ENCODE data around the gene C5orf47. TPM values are rescaled to one million over a fixed set of nuclear protein-coding genes. Genes with fewer than 3 reads are reported as not detected.
A peak's percentile ranks its signal among the peaks of the same experiment; 100 is the strongest.

Gene C5orf47
- total RNA-seq, 1 experiment from 2014 or later = not detected

DNA sequence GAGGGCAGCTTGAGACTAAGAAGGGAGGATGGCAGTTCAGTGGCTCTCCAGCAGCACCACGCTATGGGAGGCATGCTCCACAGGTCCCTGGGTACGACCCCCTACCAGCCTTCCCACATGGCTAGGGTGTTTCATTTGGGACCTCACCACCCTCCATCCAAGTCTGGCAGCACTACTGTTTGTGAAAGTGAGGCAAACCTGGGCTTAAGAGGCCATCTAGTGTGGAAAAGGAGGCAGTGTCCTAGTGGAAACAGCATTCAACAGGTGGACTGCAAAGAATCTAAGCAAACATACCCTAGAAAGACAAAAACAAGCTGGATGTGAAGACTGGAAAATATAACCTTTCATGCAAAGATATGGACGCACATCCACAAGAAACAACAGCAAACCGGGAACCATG lies 4.8 kb upstream of the C5orf47 start:
- no peaks in the 10 kb centered on the region; the same call in 1 of the 2 replicates for H3K27me3 ChIP-seq (ENCODE audit: control insufficient read depth, insufficient read depth, low read length)
- peak; percentile 83; the same call in 1 of the 2 replicates for ATAC-seq
- no TSS peak for BruUV-seq (replicated peaks)

GRCh38 chr5:173989432-173990082 lies 587 bp downstream of the C5orf47 start:
- no peak overlapping the region for H3K27ac ChIP-seq (ENCODE audit: low read length)
- H3K9me3 ChIP-seq (ENCODE audit: control insufficient read depth, insufficient read depth, low read depth, low read length) = no peaks in the 10 kb centered on the region
- in situ Hi-C loops (cut with HindIII; ENCODE audit: low pct_unique_long_range_greater_than_20kb, low sequenced_read_pairs) (no loop called here), intact Hi-C loops (cut with micrococcal nuclease; ENCODE audit: unreplicated experiment) (no loop called here)
- no peaks in the 10 kb centered on the region for H3K36me3 ChIP-seq (ENCODE audit: control insufficient read depth, insufficient read depth, low read length)
- CTCF ChIA-PET = no interaction called here
- TF ChIP-seq POLR2AphosphoS5 (IDR thresholded peaks at IDR 0.05; ENCODE audit: low read depth, low read length) (no peak), SIN3A (IDR thresholded peaks at IDR 0.05; ENCODE audit: borderline replicate concordance, insufficient read depth, low read depth, low read length) (no peak), TCF7L2 (IDR thresholded peaks at IDR 0.05; ENCODE audit: low read depth, low read length) (no peak)
- TF ChIP-seq, protein P1, sequence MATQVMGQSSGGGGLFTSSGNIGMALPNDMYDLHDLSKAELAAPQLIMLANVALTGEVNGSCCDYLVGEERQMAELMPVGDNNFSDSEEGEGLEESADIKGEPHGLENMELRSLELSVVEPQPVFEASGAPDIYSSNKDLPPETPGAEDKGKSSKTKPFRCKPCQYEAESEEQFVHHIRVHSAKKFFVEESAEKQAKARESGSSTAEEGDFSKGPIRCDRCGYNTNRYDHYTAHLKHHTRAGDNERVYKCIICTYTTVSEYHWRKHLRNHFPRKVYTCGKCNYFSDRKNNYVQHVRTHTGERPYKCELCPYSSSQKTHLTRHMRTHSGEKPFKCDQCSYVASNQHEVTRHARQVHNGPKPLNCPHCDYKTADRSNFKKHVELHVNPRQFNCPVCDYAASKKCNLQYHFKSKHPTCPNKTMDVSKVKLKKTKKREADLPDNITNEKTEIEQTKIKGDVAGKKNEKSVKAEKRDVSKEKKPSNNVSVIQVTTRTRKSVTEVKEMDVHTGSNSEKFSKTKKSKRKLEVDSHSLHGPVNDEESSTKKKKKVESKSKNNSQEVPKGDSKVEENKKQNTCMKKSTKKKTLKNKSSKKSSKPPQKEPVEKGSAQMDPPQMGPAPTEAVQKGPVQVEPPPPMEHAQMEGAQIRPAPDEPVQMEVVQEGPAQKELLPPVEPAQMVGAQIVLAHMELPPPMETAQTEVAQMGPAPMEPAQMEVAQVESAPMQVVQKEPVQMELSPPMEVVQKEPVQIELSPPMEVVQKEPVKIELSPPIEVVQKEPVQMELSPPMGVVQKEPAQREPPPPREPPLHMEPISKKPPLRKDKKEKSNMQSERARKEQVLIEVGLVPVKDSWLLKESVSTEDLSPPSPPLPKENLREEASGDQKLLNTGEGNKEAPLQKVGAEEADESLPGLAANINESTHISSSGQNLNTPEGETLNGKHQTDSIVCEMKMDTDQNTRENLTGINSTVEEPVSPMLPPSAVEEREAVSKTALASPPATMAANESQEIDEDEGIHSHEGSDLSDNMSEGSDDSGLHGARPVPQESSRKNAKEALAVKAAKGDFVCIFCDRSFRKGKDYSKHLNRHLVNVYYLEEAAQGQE (IDR thresholded peaks at IDR 0.05; ENCODE audit: insufficient read depth in 1 of 2, low read depth in 2 of 2, low read length in 1 of 2) = no peak
- TF ChIP-seq, protein P2, sequence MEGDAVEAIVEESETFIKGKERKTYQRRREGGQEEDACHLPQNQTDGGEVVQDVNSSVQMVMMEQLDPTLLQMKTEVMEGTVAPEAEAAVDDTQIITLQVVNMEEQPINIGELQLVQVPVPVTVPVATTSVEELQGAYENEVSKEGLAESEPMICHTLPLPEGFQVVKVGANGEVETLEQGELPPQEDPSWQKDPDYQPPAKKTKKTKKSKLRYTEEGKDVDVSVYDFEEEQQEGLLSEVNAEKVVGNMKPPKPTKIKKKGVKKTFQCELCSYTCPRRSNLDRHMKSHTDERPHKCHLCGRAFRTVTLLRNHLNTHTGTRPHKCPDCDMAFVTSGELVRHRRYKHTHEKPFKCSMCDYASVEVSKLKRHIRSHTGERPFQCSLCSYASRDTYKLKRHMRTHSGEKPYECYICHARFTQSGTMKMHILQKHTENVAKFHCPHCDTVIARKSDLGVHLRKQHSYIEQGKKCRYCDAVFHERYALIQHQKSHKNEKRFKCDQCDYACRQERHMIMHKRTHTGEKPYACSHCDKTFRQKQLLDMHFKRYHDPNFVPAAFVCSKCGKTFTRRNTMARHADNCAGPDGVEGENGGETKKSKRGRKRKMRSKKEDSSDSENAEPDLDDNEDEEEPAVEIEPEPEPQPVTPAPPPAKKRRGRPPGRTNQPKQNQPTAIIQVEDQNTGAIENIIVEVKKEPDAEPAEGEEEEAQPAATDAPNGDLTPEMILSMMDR (IDR thresholded peaks at IDR 0.05) = no peak
- no peak overlapping the region for H3K4me3 ChIP-seq (ENCODE audit: low read depth in 2 of 2, low read length in 2 of 2)
- DNase-seq (ENCODE audit: low read depth, low spot score) = no peak
- BruUV-seq (replicated peaks) = no TSS peak
- POLR2A ChIA-PET = no interaction called here
- no peaks in the 10 kb centered on the region for H3K4me1 ChIP-seq (ENCODE audit: control insufficient read depth, insufficient read depth, low read length)
- no peaks in the 10 kb centered on the region for H3K27me3 ChIP-seq (ENCODE audit: control insufficient read depth, insufficient read depth, low read length)
- no peak for ATAC-seq

More for the DNA sequence above, 4.8 kb upstream of the C5orf47 start:
- in situ Hi-C loops (cut with HindIII; ENCODE audit: low pct_unique_long_range_greater_than_20kb, low sequenced_read_pairs) = no loop called here
- intact Hi-C loops (cut with micrococcal nuclease; ENCODE audit: unreplicated experiment) = no loop called here
- no peak for TF ChIP-seq TCF7L2 (IDR thresholded peaks at IDR 0.05; ENCODE audit: low read depth, low read length)
- TF ChIP-seq, protein P2 (IDR thresholded peaks at IDR 0.05) = peak; percentile 57
- H3K27ac ChIP-seq (ENCODE audit: low read length) = no peak overlapping the region
- H3K4me3 ChIP-seq (ENCODE audit: low read depth in 2 of 2, low read length in 2 of 2) = no peak overlapping the region
- no peak for DNase-seq (ENCODE audit: low read depth, low spot score)
- no peaks in the 10 kb centered on the region for H3K4me1 ChIP-seq (ENCODE audit: control insufficient read depth, insufficient read depth, low read length)
- H3K9me3 ChIP-seq (ENCODE audit: control insufficient read depth, insufficient read depth, low read depth, low read length) = no peaks in the 10 kb centered on the region
- ChIA-PET POLR2A (no interaction called here), CTCF (no interaction called here)
- H3K36me3 ChIP-seq (ENCODE audit: control insufficient read depth, insufficient read depth, low read length) = no peaks in the 10 kb centered on the region
